Epidermal melanocyte (primary cell): ENCODE results near the gene UBR3.
"Not testable (repeated sequence)": the region's sequence is repeated elsewhere in the genome, so short reads cannot be mapped to it uniquely, and the experiment has no call there.

ENCODE experiments used
- DNase-seq: peaks from one replicate; pipeline ENCODE4 v3.0.0; 2011; ENCODE audit warnings: low spot score; ENCODE audit not compliant: insufficient read length

The UBR3 gene

DNA sequence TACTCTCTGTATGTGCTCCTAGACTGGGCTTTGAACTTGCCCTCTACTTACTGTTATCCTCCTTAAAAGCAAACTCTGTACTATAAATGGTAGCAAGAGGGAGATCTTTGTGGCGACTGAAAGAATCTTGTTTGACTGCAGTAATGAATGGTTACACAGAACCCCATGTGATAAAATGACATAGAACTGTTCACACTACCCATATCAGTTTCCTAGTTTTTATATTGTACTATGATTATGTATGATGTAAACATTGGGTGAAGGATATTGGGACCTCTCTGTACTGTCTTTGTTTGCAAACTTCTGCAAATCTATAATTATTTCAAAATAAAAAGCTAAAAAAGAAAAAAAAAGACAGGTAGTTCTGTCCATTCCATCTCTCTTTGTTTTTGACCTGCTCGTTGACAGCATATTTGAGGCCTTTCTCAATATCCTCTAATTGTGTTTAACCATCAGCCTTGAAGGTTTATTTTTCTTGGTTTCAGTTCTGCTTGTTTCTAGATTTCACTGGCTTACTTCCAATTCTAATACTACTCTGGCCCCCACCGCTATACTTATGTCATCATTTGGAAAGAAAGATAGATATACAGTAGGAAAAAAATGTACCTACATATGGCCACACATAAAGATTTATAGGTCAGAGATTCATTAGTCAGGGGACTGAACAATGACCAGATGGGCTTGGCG is 271.5 kb downstream of the UBR3 start:
- no peak for DNase-seq

DNA sequence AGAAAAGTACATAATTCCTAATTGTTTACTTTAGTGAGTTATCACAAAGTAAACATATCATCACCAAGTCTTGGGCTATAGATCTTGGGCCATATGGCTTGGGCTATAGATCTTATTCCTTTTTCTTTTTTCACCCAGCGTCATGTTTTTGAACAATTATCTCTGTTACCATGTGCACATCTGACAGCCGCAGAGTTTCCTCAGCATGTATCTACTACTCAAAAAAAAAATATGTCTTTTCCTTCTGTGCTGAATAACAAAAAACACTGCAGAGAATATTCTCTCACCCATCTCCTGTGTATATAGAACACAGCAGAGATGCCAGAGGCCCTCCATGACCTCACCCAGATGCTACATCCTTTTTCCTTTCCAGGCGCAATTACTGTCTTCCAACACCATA is 274.5 kb downstream of the UBR3 start:
- DNase-seq: no peak

GRCh38 chr2:170106102-170106840 is 279.0 kb downstream of the UBR3 start:
- DNase-seq: no peak

- no peak for DNase-seq
Measured at GRCh38 chr2:170113168-170113894, 286.1 kb downstream of the UBR3 start.

- no peak for DNase-seq
Measured at GRCh38 chr2:170115501-170116229, 288.4 kb downstream of the UBR3 start.

GRCh38 chr2:170118641-170119040 is 291.4 kb downstream of the UBR3 start:
- no peak for DNase-seq

DNA sequence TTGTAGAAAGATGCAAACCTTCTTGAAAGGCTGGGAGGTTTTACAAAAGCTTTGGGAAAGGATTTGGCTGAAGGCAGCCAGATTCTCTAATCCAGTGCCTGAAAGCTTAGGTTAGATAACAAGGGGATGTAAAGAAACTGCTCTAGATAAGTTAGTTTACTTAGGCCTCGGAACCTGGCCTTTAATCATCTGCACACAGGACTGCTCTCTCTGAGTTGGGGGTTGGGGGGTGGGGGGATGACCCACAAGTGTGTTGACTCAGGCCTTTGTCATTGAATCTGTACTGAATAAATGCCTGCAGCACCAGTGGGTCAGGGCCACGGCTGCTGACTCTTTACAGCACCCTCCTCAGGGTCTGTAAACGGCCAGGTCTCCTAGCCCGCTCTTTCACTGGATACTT is 292.1 kb downstream of the UBR3 start:
- not testable (repeated sequence) for DNase-seq

GRCh38 chr2:170121689-170122088 is 294.4 kb downstream of the UBR3 start:
- DNase-seq: no peak

DNA sequence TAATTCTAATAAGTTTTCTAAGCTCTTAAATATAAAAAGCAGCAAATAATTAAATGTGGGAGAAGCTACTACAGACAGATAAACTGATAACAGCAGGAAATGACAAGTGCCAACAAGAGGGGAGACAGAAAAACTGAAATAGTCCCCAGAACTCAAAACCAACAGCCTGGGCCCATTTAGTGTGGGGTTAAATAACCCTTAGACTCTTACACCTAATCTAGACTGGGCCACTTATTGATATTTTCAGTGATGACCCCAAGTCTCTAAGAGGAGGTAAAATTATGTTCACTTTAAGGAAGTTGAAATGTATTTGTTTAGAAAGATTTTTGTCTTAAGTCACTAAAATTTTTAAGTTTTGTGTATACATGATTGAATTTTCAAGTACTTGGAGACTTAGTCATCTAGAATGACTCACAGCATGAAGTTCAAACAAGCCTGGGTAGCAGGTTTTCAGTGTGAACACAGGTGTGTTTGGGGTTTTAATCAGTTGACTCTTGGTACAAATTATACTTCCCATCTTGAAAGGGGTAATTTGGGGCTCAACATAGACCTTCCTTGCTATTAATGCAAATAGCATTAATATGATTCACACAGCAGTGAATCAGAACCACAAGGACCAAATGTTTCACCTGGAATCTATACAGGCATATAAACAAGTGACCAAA is 295.8 kb downstream of the UBR3 start:
- no peak for DNase-seq

DNA sequence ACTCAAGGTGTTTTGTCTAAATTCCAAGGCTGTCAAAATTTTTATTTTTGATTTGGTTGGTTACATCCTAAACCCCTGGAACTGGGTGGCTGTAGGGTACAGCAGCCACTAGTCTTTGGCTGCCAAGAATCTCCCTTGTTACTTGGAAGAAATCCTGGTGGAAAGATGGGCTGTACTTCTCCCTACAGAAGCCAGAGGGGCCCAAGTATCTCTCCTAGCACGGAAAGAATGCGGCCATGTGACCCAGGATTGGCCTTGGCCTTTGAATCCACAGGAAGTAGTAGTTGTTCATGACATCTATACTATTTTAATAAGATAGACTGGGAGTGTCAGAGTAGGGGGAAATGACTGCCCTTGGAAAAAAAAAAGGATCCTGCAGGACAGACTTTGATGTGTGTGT is 296.3 kb downstream of the UBR3 start:
- DNase-seq: no peak

- DNase-seq: not testable (repeated sequence)
Measured at GRCh38 chr2:170126138-170126728, 299.0 kb downstream of the UBR3 start.
